IMR-90 (cell line): ENCODE results near the gene RNF141. TPM values are rescaled to one million over a fixed set of nuclear protein-coding genes. Genes with fewer than 3 reads are reported as not detected.
A peak's percentile ranks its signal among the peaks of the same experiment; 100 is the strongest.

Experiments used
- ATAC-seq: fragments of 200-7000 bp; cut with Tn5 transposase; 2 replicates; pipeline ENCODE4 v1.9.1; 2020; ENCODE audit warnings: low read depth, mild to moderate bottlenecking, moderate library complexity
- BruUV-seq: library from RNA; stranded (reverse); fragments of 400-500 nt; replicated peaks from 2 replicates; lab custom pipeline; 2021; lab: Mats Ljungman, UMichigan
- CTCF ChIA-PET: fragments of 300-600 bp; formaldehyde crosslinking; extraction: SDS; loops from one replicate; lab custom pipeline; 2021; ENCODE audit warnings: antibody characterized with exemption; lab: Yijun Ruan, JAX
- POLR2A ChIA-PET: fragments of 300-600 bp; sonication (Branson Sonifier 250); formaldehyde crosslinking; loops from one replicate; lab custom pipeline; 2022; ENCODE audit warnings: antibody characterized with exemption; ENCODE audit not compliant: unreplicated experiment; lab: Charles Lee
- DNase-seq: peaks from one replicate; pipeline ENCODE4 v3.0.0; 2013
- H2AFZ ChIP-seq: replicated peaks from 2 replicates; pipeline ENCODE3; 2013; ENCODE audit warnings: low read length, mild to moderate bottlenecking; ENCODE audit not compliant: poor library complexity
- H2AK5ac ChIP-seq: 2 replicates; pipeline ENCODE4 v1.6.1; 2013; ENCODE audit warnings: low read depth, low read length, inconsistent platforms
- H2AK9ac ChIP-seq: replicated peaks from 2 replicates; pipeline ENCODE3; 2013; ENCODE audit warnings: mild to moderate bottlenecking, low read depth, low read length, moderate library complexity; ENCODE audit not compliant: poor library complexity
- H2BK120ac ChIP-seq: 2 replicates; pipeline ENCODE4 v1.6.1; 2013; ENCODE audit warnings: low read depth, low read length, inconsistent platforms
- H2BK15ac ChIP-seq: 3 replicates; pipeline ENCODE4 v1.6.1; 2013; ENCODE audit warnings: low read depth, low read length, inconsistent platforms
- H2BK20ac ChIP-seq: 2 replicates; pipeline ENCODE4 v1.6.1; 2013; ENCODE audit warnings: low read depth, mild to moderate bottlenecking, inconsistent platforms, low read length, moderate library complexity
- H2BK5ac ChIP-seq: 2 replicates; pipeline ENCODE4 v1.6.1; 2013; ENCODE audit warnings: mild to moderate bottlenecking, low read depth, low read length, inconsistent platforms; ENCODE audit not compliant: poor library complexity, severe bottlenecking
- H3K14ac ChIP-seq: replicated peaks from 2 replicates; pipeline ENCODE4 v1.6.1; 2013; ENCODE audit warnings: low read depth, low read length, inconsistent platforms
- H3K18ac ChIP-seq: 2 replicates; pipeline ENCODE4 v1.6.1; 2013; ENCODE audit warnings: low read depth, low read length, control low read depth
- H3K23ac ChIP-seq: 2 replicates; pipeline ENCODE4 v1.6.1; 2013; ENCODE audit warnings: low read depth, low read length, inconsistent platforms
- H3K27ac ChIP-seq: 2 replicates; pipeline ENCODE4 v1.5.1; 2013; ENCODE audit warnings: mild to moderate bottlenecking, control low read depth, low read length; ENCODE audit not compliant: insufficient read depth
- H3K27me3 ChIP-seq: 2 replicates; pipeline ENCODE4 v1.6.1; 2013; ENCODE audit warnings: low read length; ENCODE audit not compliant: control insufficient read depth, insufficient read depth
- H3K36me3 ChIP-seq: 2 replicates; pipeline ENCODE4 v1.6.1; 2013; ENCODE audit warnings: low read length, mixed read lengths; ENCODE audit not compliant: control insufficient read depth, insufficient read depth
- H3K4ac ChIP-seq: 2 replicates; pipeline ENCODE4 v1.6.1; 2013; ENCODE audit warnings: low read depth, low read length, inconsistent platforms
- H3K4me1 ChIP-seq: 2 replicates; pipeline ENCODE4 v1.6.1; 2013; ENCODE audit warnings: low read length, mixed read lengths; ENCODE audit not compliant: control insufficient read depth, insufficient read depth
- H3K4me2 ChIP-seq: 2 replicates; pipeline ENCODE4 v1.6.1; 2013; ENCODE audit warnings: low read depth, mild to moderate bottlenecking, control low read depth, low read length, moderate library complexity
- H3K4me3 ChIP-seq: 2 replicates; pipeline ENCODE4 v1.5.1; 2013; ENCODE audit warnings: low read depth, mild to moderate bottlenecking, control low read depth, low read length, moderate library complexity; ENCODE audit not compliant: insufficient read depth
- H3K56ac ChIP-seq: 2 replicates; pipeline ENCODE4 v1.6.1; 2013; ENCODE audit warnings: low read length, inconsistent platforms; ENCODE audit not compliant: insufficient read depth; ENCODE audit errors: extremely low read depth
- H3K79me1 ChIP-seq, 2 experiments: 2 replicates each; pipeline ENCODE4 v1.6.1; 2013; ENCODE audit warnings: low read length in 2 of 2, inconsistent platforms in 1 of 2, low read depth in 1 of 2
- H3K9ac ChIP-seq: 2 replicates; pipeline ENCODE4 v1.6.1; 2013; ENCODE audit warnings: low read depth, low read length, control low read depth
- H3K9me1 ChIP-seq: 2 replicates; pipeline ENCODE4 v1.6.1; 2013; ENCODE audit warnings: low read length, inconsistent platforms; ENCODE audit not compliant: insufficient read depth
- H3K9me3 ChIP-seq: 2 replicates; pipeline ENCODE4 v1.6.1; 2013; ENCODE audit warnings: low read length; ENCODE audit not compliant: control insufficient read depth, insufficient read depth
- H4K20me1 ChIP-seq: 2 replicates; pipeline ENCODE4 v1.6.1; 2013; ENCODE audit warnings: low read length, inconsistent platforms; ENCODE audit not compliant: insufficient read depth
- H4K5ac ChIP-seq: 2 replicates; pipeline ENCODE4 v1.6.1; 2013; ENCODE audit warnings: mild to moderate bottlenecking, low read depth, low read length, control low read depth
- H4K8ac ChIP-seq, 2 experiments: 2 replicates each; pipeline ENCODE4 v1.6.1; 2013; ENCODE audit warnings: low read depth in 2 of 2, low read length in 2 of 2, control low read depth in 1 of 2, inconsistent platforms in 1 of 2
- H4K91ac ChIP-seq: 2 replicates; pipeline ENCODE4 v1.6.1; 2013; ENCODE audit warnings: low read depth, low read length, inconsistent platforms; ENCODE audit not compliant: insufficient read depth
- BHLHE40 ChIP-seq: fragments of 150-350 bp; IDR thresholded peaks from 2 replicates; pipeline ENCODE4 v1.6.1; 2016; ENCODE audit warnings: mild to moderate bottlenecking, low read depth, low read length
- CEBPB ChIP-seq: IDR thresholded peaks from 2 replicates; pipeline ENCODE4 v1.6.1; 2012; ENCODE audit warnings: low read depth, low read length, improper control_type of control experiment
- CHD1 ChIP-seq: IDR thresholded peaks from 2 replicates; pipeline ENCODE4 v1.6.1; 2012; ENCODE audit warnings: low read depth, low read length, improper control_type of control experiment
- FOS ChIP-seq: fragments of 150-350 bp; IDR thresholded peaks from 2 replicates; pipeline ENCODE4 v1.6.1; 2016; ENCODE audit warnings: low read depth, low read length
- MAFK ChIP-seq: IDR thresholded peaks from 2 replicates; pipeline ENCODE4 v1.6.1; 2012; ENCODE audit warnings: low read depth, low read length, improper control_type of control experiment
- MAZ ChIP-seq: IDR thresholded peaks from 2 replicates; pipeline ENCODE4 v1.6.1; 2012; ENCODE audit warnings: low read depth, mild to moderate bottlenecking, low read length, improper control_type of control experiment, moderate library complexity, borderline replicate concordance
- MXI1 ChIP-seq: IDR thresholded peaks from 2 replicates; pipeline ENCODE4 v1.6.1; 2012; ENCODE audit warnings: low read depth, mild to moderate bottlenecking, low read length, moderate library complexity, borderline replicate concordance
- NFE2L2 ChIP-seq: fragments of 150-350 bp; IDR thresholded peaks from 2 replicates; pipeline ENCODE4 v1.6.1; 2016; ENCODE audit warnings: low read depth, mild to moderate bottlenecking, low read length
- RAD21 ChIP-seq: IDR thresholded peaks from 2 replicates; pipeline ENCODE4 v1.6.1; 2012; ENCODE audit warnings: low read length, improper control_type of control experiment
- RCOR1 ChIP-seq: IDR thresholded peaks from 2 replicates; pipeline ENCODE4 v1.6.1; 2012; ENCODE audit warnings: mild to moderate bottlenecking, low read length, improper control_type of control experiment; ENCODE audit not compliant: insufficient replicate concordance
- RFX5 ChIP-seq: IDR thresholded peaks from 2 replicates; pipeline ENCODE4 v1.8.0; 2012; ENCODE audit warnings: low read depth, mild to moderate bottlenecking, low read length, moderate library complexity
- SMC3 ChIP-seq: fragments of 150-350 bp; IDR thresholded peaks from 2 replicates; pipeline ENCODE4 v1.6.1; 2016; ENCODE audit warnings: low read depth, mild to moderate bottlenecking, antibody characterized with exemption, low read length, moderate library complexity
- WGBS, 2 experiments: methylation state at CpG; one replicate each; pipeline versions ENCODE4 v1.1.5 to v1.1.7; 2013; ENCODE audit warnings: missing lambda C conversion rate in 2 of 2; ENCODE audit not compliant: insufficient read length in 1 of 2; ENCODE audit errors: extremely low coverage in 2 of 2; 5-methylcytosine and 5-hydroxymethylcytosine counted together
- dilution Hi-C: fragments of 300-500 bp; cut with HindIII; formaldehyde crosslinking; loops from one replicate; pipeline ENCODE4 v1.14.3; 2018; ENCODE audit warnings: low sequenced_read_pairs; ENCODE audit not compliant: unreplicated experiment
- in situ Hi-C: fragments of 300-500 bp; cut with MboI; formaldehyde crosslinking; loops from 3 replicates; pipeline ENCODE4 v1.14.3; 2019; ENCODE audit warnings: low sequenced_read_pairs, inconsistent platforms, mixed read lengths
- intact Hi-C: fragments of 100-400 bp; cut with micrococcal nuclease; formaldehyde crosslinking; loops from 2 replicates; pipeline ENCODE4 v1.10.0; 2022
- polyA plus RNA-seq, 3 experiments: library from polyadenylated mRNA; depleted of rRNA; stranded (reverse); fragments of >200 nt; gene quantifications; 2 replicates each; pipeline ENCODE4 v1.2.3, GENCODE V29; 2012; ENCODE audit warnings: low replicate concordance in 1 of 3
- total RNA-seq: library from RNA; depleted of rRNA; stranded (reverse); fragments of >200 nt; gene quantifications from 2 replicates; pipeline ENCODE4 v1.2.3, GENCODE V29; 2012
- TF ChIP-seq, protein P1 (sequence below): fragments of 150-350 bp; IDR thresholded peaks from 2 replicates; pipeline ENCODE4 v1.6.1; 2016; ENCODE audit warnings: low read depth, mild to moderate bottlenecking, low read length, moderate library complexity, borderline replicate concordance
- TF ChIP-seq, protein P2 (sequence below): fragments of 150-350 bp; IDR thresholded peaks from 2 replicates; pipeline ENCODE4 v1.6.1; 2017; ENCODE audit warnings: mild to moderate bottlenecking, antibody characterized with exemption, low read length, low read depth
- TF ChIP-seq, protein P3 (sequence below): conservative IDR thresholded peaks from 2 replicates; pipeline ENCODE4 v1.5.1; 2012; ENCODE audit warnings: mild to moderate bottlenecking, low read depth, low read length, improper control_type of control experiment

The RNF141 gene
- total and polyA plus RNA-seq, 2 of the 4 experiments (the other 2 are of a cell fraction): 13.8 to 18.6 TPM

DNA sequence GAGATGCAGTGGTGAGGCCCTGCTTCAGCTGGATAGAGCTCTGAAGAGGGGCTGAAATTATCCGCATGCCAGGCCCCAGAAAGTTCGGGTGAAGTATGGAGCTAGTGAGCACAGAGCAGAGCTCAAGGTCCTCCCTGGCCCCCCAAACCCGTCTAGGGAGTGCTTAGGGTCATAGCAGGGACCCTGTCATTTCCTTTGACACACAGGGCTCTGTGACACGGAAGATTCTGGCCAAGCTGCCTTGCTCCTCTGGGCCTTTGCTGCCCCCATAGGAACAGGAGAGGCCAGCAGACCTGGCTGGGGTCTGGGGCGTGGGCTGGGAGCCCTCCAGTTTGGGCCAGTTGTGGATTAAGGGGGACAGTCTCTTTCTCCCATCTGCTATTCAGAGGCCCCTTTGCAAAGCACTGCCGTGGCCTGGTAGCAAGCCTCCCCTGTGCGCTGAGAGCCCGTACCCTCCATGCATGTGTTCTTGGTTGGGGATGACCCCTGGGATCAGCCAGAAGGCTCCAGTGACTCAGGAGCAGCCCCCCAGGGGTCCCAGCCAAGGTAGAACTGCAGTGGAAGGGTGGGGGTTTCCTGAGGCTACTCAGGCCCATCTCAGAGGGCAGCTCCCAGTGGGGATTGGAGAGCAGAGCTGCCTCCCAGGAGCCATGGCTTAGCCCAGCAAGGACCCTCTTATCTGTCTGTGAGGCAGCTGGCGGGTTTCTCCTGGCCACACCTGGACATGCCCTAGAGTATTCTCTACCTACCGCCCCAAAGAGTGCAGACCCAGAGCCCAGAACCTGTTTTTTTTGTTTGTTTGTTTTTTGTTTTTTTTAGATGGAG is 42.3 kb downstream of the RNF141 start:
- TF ChIP-seq RFX5 (no peak), MXI1 (no peak), RAD21 (no peak), MAFK (no peak), NFE2L2 (no peak), FOS (no peak), SMC3 (no peak), RCOR1 (no peak), BHLHE40 (no peak), MAZ (no peak), CHD1 (no peak), CEBPB (no peak)
- TF ChIP-seq, protein P1, sequence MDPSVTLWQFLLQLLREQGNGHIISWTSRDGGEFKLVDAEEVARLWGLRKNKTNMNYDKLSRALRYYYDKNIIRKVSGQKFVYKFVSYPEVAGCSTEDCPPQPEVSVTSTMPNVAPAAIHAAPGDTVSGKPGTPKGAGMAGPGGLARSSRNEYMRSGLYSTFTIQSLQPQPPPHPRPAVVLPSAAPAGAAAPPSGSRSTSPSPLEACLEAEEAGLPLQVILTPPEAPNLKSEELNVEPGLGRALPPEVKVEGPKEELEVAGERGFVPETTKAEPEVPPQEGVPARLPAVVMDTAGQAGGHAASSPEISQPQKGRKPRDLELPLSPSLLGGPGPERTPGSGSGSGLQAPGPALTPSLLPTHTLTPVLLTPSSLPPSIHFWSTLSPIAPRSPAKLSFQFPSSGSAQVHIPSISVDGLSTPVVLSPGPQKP: no peak
- TF ChIP-seq, protein P2, sequence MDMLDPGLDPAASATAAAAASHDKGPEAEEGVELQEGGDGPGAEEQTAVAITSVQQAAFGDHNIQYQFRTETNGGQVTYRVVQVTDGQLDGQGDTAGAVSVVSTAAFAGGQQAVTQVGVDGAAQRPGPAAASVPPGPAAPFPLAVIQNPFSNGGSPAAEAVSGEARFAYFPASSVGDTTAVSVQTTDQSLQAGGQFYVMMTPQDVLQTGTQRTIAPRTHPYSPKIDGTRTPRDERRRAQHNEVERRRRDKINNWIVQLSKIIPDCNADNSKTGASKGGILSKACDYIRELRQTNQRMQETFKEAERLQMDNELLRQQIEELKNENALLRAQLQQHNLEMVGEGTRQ: no peak
- TF ChIP-seq, protein P3, sequence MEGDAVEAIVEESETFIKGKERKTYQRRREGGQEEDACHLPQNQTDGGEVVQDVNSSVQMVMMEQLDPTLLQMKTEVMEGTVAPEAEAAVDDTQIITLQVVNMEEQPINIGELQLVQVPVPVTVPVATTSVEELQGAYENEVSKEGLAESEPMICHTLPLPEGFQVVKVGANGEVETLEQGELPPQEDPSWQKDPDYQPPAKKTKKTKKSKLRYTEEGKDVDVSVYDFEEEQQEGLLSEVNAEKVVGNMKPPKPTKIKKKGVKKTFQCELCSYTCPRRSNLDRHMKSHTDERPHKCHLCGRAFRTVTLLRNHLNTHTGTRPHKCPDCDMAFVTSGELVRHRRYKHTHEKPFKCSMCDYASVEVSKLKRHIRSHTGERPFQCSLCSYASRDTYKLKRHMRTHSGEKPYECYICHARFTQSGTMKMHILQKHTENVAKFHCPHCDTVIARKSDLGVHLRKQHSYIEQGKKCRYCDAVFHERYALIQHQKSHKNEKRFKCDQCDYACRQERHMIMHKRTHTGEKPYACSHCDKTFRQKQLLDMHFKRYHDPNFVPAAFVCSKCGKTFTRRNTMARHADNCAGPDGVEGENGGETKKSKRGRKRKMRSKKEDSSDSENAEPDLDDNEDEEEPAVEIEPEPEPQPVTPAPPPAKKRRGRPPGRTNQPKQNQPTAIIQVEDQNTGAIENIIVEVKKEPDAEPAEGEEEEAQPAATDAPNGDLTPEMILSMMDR: no peak
- Histone ChIP-seq H3K27ac (no peak overlapping the region), H2BK120ac (no peak overlapping the region), H3K9me3 (no peaks in the 10 kb centered on the region), H3K4ac (no peak overlapping the region), H3K4me1 (no peaks in the 10 kb centered on the region), H2BK15ac (no peak overlapping the region), H2BK5ac (no peak overlapping the region), H2AK9ac (peak overlapping the region; percentile 6), H2AFZ (peak overlapping the region; percentile 3), H3K23ac (no peak overlapping the region), H3K27me3 (no peaks in the 10 kb centered on the region), H4K91ac (no peak overlapping the region), H2AK5ac (no peak overlapping the region), H4K20me1 (no peaks in the 10 kb centered on the region), H3K36me3 (peaks cover 72% of the 10 kb centered on the region), H3K18ac (no peak overlapping the region), H3K9ac (no peak overlapping the region), H3K9me1 (peaks cover 23% of the 10 kb centered on the region), H3K4me3 (no peak overlapping the region), H4K5ac (no peak overlapping the region), H3K4me2 (no peak overlapping the region), H3K14ac (no peak overlapping the region), H2BK20ac (no peak overlapping the region), H4K8ac (no peak overlapping the region), H3K79me1 (peaks cover 0 to 15% of the 10 kb centered on the region in 2 experiments; a peak in 2 of 4 replicates), H3K56ac (no peak overlapping the region)
- BruUV-seq: no TSS peak
- WGBS, 2 experiments: no CpG with 5 or more reads among the region's 10 CpGs
- intact Hi-C loops: no loop called here
- ChIA-PET CTCF (no interaction called here), POLR2A (no interaction called here)
- dilution Hi-C loops: no loop called here
- no peak for DNase-seq
- no peak for ATAC-seq
- in situ Hi-C loops: no loop called here
